CD4-positive, alpha-beta T cell treated with Interleukin-21 for 1 hour (primary cell): ENCODE results near the gene HTR3E.
"Not testable (repeated sequence)": the region's sequence is repeated elsewhere in the genome, so short reads cannot be mapped to it uniquely, and the experiment has no call there.

Source experiments
- DNase-seq: peaks from one replicate; pipeline ENCODE4 v3.0.0-alpha.2; 2020

Gene HTR3E, protein sequence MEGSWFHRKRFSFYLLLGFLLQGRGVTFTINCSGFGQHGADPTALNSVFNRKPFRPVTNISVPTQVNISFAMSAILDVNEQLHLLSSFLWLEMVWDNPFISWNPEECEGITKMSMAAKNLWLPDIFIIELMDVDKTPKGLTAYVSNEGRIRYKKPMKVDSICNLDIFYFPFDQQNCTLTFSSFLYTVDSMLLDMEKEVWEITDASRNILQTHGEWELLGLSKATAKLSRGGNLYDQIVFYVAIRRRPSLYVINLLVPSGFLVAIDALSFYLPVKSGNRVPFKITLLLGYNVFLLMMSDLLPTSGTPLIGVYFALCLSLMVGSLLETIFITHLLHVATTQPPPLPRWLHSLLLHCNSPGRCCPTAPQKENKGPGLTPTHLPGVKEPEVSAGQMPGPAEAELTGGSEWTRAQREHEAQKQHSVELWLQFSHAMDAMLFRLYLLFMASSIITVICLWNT

DNA sequence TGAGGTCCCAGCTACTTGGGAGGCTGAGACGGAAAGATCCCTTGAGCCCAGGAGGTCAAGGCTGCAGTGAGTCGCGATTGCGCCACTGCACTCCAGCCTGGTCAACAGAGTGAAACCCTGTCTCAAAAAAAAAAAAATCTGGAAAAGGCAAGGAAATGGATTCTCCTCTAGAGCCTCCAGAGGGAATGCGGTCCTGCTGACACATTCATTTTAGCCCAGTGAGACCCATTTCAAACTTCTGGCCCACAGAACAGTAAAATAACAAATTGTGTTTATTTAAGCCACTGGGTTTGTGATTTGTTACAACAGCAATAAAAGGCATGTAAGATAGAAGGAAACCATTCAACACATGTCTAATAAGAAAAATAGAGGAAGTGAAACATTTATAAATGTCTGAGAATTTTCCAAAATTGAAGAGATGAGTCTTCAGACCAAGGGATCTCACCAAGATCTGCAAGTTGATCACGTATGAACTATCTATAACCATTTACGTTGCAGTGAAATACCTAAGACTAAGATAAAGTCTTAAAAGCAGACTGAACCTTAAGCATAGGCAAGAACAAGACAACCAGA is at the start of gene HTR3E:
TSS of gene HTR3E (plus strand) at position 254 of the 573 bp plus-strand sequence. CDS start 466 bp downstream, outside the sequence.
- DNase-seq, result no peak

DNA sequence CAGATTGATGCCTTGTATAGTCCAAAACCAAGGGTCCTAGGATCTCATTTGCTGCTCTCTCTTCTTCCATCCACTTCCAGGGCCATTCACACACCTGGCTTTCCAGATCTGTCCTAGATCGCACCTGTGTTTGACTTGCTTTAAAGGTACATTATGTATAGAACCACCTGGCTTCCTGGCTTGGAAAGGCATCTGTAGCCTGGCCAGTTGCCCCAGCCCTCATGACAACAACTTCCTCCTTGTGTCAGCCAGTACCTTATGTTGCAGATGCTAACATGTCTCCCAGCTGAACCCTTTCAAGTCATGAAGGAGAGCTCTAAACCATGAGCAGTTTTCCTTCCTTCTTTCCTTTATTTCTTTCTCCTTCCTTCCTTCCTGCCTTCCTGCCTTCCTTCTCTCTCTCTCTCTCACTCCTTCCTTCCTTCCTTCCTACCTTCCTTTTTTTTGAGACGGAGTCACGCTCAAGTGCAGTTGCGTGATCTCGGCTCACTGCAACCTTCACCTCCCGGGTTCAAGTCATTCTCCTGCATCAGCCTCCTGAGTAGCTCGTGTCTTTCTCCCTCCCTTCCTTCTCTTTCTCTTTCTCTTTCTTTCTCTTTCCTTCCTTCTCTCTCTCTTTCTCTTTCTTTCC is 46.5 kb upstream of the HTR3E start:
- no peak for DNase-seq

DNA sequence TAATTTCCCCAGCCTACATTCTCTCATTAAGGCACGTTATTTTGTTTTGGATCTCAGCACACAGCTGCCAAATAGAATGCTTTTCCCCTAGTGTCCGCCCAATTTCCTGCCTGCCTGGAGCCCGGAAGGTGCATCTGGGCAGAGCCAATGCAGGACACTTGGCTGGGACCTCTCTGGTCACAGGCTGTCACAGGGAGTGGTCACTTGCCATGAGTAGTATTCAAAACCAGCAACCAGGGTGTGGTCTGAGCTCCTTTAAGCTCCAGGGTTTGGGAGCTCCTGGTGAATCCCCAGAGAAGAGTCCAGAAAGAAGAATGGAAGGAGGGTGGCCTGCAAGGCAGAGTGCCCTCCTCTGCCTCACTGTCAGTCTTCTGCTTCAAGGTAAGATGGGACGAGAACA is 44.1 kb upstream of the HTR3E start, which contains the start of gene HTR3C:
TSS of gene HTR3C (plus strand) at position 281 of the 400 bp plus-strand sequence. CDS start at position 315, 34 bp downstream.
- no peak for DNase-seq

DNA sequence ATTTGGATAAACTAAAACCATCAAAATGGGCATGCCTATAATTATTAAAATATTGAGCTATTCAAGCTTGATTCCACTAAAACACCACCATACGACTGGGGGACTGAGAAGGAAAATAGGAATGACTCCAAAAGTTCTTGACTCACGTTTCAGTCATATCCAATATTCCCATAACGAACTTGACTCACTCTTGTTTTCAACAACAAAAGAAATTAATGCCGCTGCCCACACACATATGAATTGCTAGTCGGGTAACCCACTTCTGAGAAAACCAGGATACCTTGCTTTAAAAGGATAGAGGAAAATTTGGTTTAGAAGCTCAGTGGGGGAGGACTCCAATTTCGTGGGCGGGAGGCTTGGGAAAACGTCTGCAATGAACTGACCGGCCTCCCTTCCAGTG is 38.8 kb upstream of the HTR3E start:
- no peak for DNase-seq

DNA sequence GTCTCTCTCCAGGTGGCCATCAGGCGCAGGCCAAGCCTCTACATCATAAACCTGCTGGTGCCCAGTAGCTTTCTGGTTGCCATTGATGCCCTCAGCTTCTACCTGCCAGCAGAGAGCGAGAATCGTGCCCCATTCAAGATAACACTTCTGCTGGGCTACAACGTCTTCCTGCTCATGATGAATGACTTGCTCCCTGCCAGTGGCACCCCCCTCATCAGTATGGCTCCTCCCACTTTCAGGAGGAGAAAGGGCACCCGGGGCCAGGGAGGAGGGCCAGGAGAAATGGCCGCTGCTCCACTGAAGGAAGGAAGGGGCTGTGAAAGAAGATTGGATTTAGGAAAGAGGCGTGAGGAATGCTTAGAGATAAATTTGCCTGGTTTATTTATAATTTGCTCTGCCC is 37.4 kb upstream of the HTR3E start:
- DNase-seq, result no peak

DNA sequence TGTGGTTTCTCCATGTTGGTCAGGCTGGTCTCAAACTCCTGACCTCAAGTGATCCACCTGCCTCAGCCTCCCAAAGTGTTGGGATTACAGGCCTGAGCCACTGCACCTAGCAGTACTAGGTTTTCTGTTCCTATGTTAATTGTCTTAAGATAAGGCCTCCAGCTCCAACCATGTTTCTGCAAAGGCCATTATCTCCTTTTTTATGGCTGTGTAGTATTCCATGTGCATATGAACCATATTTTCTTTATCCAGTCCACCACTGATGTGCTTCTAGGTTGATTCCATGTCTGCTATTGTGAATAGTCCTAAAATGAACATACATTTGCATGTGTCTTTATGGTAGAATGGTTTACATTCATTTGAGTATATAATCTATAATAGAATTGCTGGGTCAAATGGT is 34.2 kb upstream of the HTR3E start:
- no peak for DNase-seq

DNA sequence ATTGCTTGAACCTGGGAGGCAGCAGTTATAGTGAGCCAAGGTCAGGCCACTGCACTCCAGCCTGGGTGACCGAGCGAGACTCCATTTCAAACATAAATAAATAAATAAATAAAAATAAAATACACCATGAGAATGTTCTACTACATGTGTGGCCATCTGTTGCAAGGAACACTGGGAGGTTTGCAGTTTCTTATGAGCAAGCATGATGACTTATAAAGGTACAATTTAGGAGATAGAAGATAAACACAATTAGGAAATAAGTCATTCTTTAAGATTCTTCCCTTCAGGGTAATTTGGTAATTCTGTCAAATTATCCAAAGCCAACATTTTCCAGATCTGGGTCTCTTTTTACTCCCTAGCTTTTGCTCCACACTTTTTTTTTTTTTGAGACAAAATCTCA is 30.7 kb upstream of the HTR3E start:
- no peak for DNase-seq

DNA sequence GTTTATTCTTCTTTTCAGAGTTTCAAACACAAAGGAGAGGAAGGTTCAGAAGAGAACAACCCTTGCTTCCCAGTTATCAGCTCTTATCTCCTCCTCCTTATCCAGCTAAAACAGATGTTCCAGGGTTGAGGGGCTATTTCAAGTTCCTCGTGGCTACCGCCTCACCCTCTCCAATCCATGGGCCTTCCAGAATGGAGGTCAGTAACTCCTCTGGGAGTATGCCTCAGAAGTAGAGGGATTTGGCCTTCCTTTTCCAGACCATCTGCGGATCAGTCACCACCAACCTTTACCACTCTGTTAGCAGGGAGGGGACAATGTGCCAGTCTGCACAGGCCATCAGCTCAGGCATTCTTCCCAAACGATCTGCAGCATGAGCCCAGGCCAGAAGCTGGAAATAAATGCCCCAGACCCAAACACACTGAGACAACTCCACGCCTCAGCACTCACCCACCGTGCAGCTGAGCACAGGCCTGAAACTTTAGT is 29.2 kb upstream of the HTR3E start:
- no peak for DNase-seq

DNA sequence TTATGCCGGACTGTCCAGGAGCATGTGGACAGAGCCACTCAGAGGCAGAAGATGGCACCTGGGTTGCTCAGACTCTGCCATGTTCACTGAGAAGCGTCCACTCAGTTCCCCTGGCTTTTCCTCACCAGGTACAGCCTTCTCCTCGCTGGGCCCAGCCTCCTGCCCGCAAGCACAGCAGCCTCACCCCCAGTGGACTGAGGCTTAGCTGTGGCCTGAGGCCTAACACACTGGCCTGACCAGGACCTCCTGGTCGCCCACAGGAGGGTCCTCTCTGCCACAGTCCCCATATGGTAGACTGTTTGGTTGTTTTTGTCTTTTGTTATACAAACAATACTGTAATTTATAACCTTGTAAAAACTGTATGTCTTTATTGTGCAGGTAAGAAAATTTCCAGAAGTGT is 28.5 kb upstream of the HTR3E start:
- no peak for DNase-seq

DNA sequence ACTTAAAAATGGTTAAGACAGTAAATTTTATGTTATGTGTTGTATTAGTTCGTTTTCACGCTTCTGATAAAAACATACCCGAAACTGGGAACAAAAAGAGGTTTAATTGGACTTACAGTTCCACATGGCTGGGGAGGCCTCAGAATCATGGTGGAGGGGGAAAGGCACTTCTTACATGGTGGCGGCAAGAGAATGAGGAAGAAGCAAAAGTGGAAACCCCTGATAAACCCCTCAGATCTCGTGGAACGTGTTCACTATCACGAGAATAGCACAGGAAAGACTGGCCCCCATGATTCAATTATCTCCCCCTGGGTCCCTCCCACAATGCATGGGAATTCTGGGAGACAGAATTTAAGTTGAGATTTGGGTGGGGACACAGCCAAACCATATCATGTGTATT is 25.7 kb upstream of the HTR3E start:
- DNase-seq, result not testable (repeated sequence)

DNA sequence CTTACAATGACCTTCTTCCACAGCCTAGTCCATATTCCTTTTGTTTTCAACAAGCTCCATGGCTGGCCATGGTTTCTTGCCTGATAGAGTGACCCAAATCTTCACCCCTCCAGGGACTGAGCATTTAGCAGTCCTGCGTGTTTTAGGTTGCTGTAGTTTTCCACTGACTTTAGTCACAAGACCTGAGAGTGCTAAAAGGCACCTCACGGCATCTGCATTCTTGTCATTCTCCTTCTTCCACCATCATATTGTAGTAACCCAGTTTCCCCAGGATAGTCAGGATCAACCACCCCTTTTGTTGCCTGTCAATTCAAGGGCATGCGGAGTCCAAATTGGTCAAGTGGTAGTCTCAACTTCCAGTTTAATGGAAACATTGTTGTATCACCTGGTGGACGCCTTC is 23.2 kb upstream of the HTR3E start:
- DNase-seq, result no peak

DNA sequence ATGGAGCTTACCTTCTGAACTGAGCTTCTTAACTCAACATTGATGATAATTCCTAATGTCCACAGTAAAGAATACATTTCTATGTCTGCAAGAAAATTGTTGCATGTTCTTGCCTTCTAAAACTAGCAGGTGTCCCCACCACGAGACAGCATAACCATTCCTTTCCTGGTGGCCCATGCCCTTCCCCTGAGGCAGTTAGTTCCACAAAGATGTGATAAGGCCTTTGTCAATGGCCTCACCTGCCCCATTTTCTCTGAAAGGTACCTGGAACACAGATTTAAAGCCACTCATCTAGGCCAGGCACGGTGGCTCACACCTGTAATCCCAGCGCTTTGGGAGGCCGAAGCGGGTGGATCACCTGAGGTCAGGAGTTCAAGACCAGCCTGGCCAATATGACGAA is 21.0 kb upstream of the HTR3E start:
- DNase-seq, result no peak

DNA sequence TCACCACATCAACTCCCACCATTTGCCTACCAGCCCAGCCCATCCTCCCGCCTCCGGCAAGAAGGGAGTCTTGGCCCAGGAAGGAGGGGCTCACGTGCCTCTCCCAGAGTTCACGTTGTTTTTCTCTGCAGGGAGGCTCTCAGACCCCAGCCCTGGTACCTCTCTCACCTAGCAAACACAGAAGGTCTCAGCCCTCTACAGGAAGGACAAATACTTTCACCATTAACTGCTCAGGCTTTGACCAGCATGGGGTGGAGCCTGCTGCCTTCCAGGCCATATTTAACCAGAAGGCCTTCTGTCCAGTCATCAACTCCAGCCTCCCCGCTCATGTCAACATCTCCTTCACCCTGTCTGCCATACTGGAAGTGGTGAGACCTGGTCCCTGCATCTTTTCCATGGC is 19.0 kb upstream of the HTR3E start:
- no peak for DNase-seq

DNA sequence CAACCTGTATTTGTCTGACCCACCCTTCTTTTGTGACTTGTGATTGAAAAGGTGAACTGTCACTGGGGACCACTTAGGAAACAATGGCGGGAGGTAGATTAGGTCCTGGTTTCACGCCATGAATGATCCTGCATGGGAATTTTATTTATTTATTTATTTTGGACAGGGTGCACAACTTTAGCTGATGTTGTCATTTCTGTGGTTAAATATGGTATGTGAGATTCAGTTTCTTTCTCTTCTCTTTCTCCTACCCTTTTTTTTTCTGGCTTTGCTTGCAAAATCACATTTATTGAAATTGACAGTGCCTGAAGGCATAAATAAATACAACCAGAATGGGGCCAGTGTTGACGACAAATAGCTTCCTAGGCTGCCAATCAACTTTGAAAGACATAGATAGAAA is 18.0 kb upstream of the HTR3E start:
- no peak for DNase-seq

DNA sequence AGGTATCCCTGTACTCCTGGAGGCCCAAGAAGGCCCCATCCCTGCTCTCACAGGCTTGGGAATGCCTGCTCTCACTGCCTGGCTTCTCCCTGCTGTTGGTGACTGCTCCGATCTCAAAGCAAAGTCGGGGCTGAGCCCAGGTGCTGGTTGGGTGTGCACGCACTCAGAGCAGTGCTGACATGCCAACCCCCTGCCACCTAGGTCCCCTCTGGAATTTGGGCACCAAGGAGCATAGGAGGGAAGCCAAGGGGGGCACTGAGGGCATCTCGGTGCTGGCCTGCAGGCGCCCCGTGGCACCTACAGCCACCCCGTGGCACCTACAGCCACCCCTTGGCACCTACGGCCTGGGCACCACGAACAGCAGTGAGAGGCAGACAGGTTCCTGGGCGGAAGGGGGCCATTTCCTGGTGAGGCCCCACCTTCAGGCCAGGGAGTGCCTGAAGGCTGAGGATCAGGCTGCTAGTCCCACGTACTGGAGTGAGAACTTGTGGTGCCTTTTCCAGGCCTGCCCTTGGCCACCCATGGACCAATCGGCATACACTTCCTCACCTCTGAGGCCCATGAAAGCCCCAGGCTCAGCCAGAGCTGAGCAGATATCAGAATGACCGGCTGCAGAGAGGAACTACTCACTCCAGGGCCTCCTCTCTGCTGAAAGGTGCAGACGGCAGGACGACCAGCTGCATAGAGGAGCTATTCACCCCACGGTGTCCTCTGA is 15.6 kb upstream of the HTR3E start:
- no peak for DNase-seq

DNA sequence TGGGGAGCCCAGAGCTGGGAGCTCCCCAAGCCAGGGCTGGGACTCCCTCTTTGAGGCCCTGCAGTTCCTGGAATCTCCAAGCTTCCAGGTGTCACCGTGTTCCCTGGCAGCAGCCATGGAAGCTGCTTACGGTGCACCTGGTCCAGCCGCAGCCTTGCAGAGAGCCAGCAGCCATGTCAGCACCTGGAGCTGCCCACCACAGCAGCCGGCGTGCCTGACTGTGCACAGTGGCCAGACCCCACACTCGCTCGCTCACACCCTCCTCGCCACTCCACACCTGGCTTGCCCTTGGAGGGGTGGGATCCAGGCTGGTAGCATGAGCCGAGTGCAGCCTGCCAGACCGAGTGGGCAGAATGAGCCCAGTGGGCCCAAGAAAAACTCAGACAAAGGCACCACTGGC is 14.8 kb upstream of the HTR3E start:
- no peak for DNase-seq

DNA sequence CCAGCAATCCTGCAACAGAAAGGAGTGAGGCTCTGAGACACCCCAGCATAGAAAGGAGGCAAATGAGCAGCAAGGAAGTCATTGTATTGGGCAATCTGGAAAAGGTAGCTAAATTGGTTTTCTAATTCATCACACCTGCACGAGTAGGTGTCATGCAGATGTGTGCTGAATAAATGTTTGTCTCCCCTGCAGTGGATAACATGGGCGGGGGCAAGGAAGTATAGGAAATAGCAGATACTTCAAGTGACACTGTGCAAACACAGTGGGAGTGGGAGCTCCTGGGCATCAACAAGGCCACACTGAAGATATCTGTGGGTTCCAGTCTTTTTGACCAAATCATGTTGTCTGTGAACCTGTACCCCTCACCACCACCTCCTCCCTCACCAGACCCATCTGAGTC is 14.4 kb upstream of the HTR3E start:
- no peak for DNase-seq

DNA sequence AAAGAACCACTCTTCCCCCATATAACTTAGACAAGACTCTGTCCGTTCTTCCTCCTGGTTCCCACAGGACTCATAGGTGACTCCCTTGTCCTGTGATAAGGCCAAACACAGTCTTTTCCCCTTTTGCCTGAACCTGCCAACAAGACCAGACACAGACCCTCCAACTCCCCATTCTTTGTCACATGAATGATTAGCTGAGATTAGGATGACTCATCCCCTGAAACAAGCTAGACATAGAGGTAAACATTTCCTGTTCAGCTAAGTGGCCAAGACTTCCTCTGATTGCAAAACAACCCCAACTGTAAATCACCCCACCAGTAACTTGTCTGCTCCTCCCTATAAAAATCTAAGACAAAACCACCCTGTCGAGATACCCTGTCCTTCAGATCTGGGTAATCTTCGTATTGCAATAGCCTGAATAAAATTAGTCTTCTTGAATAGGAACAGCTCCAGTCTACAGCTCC is 11.4 kb upstream of the HTR3E start:
- DNase-seq, result no peak

DNA sequence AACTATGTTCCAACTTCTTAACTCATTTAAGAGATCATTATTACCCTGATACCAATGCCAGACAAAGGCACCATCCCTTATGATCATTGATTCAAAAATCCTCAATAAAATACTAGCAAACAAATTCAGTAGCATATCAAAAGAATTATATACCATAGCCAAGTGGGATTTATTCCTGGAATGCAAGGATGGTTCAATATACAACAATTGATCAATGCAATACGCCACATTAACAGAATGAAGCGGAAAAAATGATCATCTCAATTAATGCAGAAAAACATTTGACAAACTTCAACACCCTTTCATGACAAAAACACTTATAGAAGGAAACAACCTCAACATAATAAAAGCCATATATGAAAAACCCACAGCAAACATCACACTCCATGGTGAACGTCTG is 4.7 kb upstream of the HTR3E start:
- DNase-seq, result no peak

DNA sequence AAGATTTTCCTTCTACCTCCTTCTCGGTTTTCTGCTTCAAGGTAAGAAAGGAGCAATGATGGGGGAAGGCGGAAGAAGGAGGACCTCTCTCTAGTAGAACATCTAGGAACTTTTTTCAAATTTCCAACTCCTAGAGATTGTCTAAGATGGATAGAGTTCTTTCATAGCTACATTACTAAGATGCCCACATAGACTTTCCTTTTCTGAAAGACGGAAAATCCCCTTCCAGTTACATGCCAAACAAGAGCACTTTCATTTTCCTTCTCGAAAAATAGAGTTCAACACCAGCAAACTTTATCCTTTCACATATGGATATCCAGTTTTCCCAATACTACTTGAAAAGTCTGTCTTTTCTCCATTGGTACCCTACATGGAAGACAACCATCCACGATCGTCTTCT is 692 bp downstream of the HTR3E start:
- no peak for DNase-seq

DNA sequence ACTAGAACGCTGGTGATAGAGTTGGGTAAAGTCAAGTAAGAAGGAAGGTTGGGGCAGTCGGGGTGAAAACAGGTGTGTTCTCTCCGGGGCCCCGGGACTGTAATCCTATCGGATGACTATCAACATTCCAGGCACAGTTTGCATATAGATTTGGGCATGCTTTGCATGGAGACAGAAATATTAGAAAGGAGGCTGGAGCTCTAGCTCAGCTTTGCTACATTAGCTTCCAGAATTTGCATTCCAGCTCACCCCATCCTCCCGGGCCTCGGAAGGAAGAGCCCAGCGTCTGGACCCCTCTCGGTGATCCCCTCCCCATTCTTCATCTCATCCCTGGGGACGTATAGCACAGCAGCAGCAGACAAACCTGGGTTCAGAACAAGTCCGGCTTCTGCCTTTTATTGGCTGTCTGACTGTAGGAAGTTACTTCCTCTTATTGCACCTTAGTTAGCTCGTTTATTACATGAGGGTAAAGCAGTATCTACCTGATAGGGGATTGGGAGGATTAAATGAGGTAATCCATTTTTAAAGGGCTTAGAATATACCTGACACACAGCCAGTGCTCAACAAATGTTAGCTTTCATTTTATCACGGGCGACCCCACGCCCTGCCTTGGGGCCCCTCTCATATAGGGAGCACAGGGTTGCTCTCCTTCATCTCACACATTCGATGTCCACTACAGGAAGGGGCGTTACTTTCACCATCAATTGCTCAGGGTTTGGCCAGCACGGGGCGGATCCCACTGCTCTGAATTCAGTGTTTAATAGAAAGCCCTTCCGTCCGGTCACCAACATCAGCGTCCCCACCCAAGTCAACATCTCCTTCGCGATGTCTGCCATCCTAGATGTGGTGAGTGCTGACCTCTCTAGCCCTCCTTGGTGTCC is 3.2 kb downstream of the HTR3E start:
- DNase-seq, result no peak

DNA sequence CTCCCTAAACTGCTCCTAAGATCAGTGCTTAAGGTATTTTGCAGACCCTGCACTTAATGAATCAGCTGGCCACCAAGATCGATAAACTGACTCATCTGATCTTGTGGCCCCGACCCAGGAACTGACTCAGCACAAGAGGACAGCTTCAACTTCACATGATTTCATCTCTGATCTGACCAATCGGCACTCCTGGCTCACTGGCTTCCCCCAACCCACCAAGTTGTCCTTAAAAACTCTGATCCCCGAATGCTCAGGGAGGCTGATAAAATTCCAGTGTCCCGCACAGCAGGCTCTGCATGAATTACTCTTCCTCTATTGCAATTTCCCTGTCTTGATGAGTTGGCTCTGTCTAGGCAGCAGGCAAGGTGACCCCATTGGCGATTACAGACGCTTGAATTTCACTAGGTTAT is 13.5 kb downstream of the HTR3E start:
- DNase-seq, result no peak
